ENCODE results near the gene KMT2D.

- TF ChIP-seq FOXA1 (IDR thresholded peaks at IDR 0.05) (no peak), FOXK2 (IDR thresholded peaks at IDR 0.05) (no peak), BHLHE40 (IDR thresholded peaks at IDR 0.05; ENCODE audit: borderline replicate concordance) (no peak), LEF1 (IDR thresholded peaks at IDR 0.05; ENCODE audit: borderline replicate concordance) (no peak), SP1 (IDR thresholded peaks at IDR 0.05) (no peak), NFRKB (IDR thresholded peaks at IDR 0.05) (no peak), ELF4 (IDR thresholded peaks at IDR 0.05) (no peak), PKNOX1 (IDR thresholded peaks at IDR 0.05) (no peak), CTBP1 (IDR thresholded peaks at IDR 0.05; ENCODE audit: borderline replicate concordance) (no peak)
Observed at GRCh38 chr12:49109641-49110463, 49.3 kb upstream of the KMT2D start.

Measured in HEK293T (cell line).